Suprapubic skin (tissue), 4 donors: ENCODE results near the gene UTP14C. TPM values are rescaled to one million over a fixed set of nuclear protein-coding genes. Genes with fewer than 3 reads are reported as not detected.
"Not testable (repeated sequence)": the region's sequence is repeated elsewhere in the genome, so short reads cannot be mapped to it uniquely, and the experiment has no call there.

ENCODE experiments used
- DNase-seq, 2 donors: peaks; one replicate each; pipeline ENCODE4 v3.0.0-alpha.2; 2019; ENCODE audit warnings: low spot score in 2 of 2
- H3K27ac ChIP-seq: fragments of 200-600 bp; sonication (generic); one replicate; pipeline ENCODE4 v1.5.1; 2019
- H3K27me3 ChIP-seq: fragments of 200-600 bp; sonication (generic); one replicate; pipeline ENCODE4 v1.5.1; 2019
- H3K36me3 ChIP-seq: fragments of 200-600 bp; sonication (generic); one replicate; pipeline ENCODE4 v1.5.1; 2019
- H3K4me1 ChIP-seq: fragments of 200-600 bp; sonication (generic); one replicate; pipeline ENCODE4 v1.5.1; 2019
- H3K4me3 ChIP-seq: fragments of 200-600 bp; sonication (generic); one replicate; pipeline ENCODE4 v1.5.1; 2019; ENCODE audit warnings: mild to moderate bottlenecking
- H3K9me3 ChIP-seq: fragments of 200-600 bp; sonication (generic); one replicate; pipeline ENCODE4 v1.5.1; 2019
- EP300 ChIP-seq: sonication (generic); formaldehyde crosslinking; IDR thresholded peaks from one replicate; pipeline ENCODE4 v1.6.1; 2017; ENCODE audit warnings: antibody characterized with exemption
- POLR2A ChIP-seq, 2 donors: fragments of 450-650 bp; IDR thresholded peaks; one replicate each; pipeline ENCODE4 v1.6.1; 2017; ENCODE audit warnings: antibody characterized with exemption in 2 of 2, mild to moderate bottlenecking in 2 of 2, moderate library complexity in 2 of 2
- POLR2AphosphoS5 ChIP-seq, 3 donors: sonication (generic); formaldehyde crosslinking; IDR thresholded peaks; one replicate each; pipeline ENCODE4 v1.6.1; 2017; ENCODE audit warnings: antibody characterized with exemption in 3 of 3
- WGBS: methylation state at CpG from one replicate; pipeline ENCODE4 v1.1.5; 2018; 5-methylcytosine and 5-hydroxymethylcytosine counted together
- total RNA-seq, 4 donors: library from RNA; depleted of rRNA; stranded (reverse); fragments of >200 nt; gene quantifications; one replicate each; pipeline ENCODE4 v1.1.0, GENCODE V29; 2016
- TF ChIP-seq, protein P1 (sequence below), 2 donors: fragments of 200-600 bp in 1 of 2; fragments of 450-650 bp in 1 of 2; sonication (generic) in 1 of 2; IDR thresholded peaks; one replicate each; pipeline ENCODE4 v1.5.1; 2016 to 2019; ENCODE audit warnings: antibody characterized with exemption in 2 of 2, mild to moderate bottlenecking in 1 of 2, moderate library complexity in 1 of 2

Gene UTP14C
- total RNA-seq, 4 donors from 2014 or later: 8.7 to 13.6 (median 10.3) TPM

DNA sequence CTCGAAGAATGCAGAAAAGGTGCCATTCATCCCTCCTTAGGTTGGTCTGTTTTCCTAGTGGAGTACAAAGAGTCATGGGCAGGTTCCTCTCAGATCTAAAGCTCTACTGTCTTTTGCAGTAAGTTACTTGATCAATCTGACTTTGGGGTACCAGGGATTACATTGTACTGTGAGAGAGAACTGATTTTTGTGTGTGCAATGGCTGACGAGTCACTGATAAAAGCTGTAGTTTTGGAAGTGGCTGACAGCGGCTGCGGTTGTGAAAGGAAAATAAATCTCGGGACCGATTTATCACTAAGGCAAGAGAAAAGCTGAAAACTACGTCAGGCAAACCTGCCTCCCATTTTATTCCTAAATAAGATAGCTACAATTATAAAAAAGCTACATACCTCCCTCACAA, 26.9 kb downstream of the UTP14C start:
- no peak for TF ChIP-seq POLR2AphosphoS5 (IDR thresholded peaks at IDR 0.05)
- no peak for TF ChIP-seq POLR2A (IDR thresholded peaks at IDR 0.05)
- no peak for TF ChIP-seq EP300
- TF ChIP-seq, protein P1, sequence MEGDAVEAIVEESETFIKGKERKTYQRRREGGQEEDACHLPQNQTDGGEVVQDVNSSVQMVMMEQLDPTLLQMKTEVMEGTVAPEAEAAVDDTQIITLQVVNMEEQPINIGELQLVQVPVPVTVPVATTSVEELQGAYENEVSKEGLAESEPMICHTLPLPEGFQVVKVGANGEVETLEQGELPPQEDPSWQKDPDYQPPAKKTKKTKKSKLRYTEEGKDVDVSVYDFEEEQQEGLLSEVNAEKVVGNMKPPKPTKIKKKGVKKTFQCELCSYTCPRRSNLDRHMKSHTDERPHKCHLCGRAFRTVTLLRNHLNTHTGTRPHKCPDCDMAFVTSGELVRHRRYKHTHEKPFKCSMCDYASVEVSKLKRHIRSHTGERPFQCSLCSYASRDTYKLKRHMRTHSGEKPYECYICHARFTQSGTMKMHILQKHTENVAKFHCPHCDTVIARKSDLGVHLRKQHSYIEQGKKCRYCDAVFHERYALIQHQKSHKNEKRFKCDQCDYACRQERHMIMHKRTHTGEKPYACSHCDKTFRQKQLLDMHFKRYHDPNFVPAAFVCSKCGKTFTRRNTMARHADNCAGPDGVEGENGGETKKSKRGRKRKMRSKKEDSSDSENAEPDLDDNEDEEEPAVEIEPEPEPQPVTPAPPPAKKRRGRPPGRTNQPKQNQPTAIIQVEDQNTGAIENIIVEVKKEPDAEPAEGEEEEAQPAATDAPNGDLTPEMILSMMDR (IDR thresholded peaks at IDR 0.05): no peak
- Histone ChIP-seq H3K4me1 (no peaks in the 10 kb centered on the region), H3K9me3 (no peaks in the 10 kb centered on the region), H3K27me3 (no peaks in the 10 kb centered on the region), H3K4me3 (no peak overlapping the region), H3K36me3 (no peaks in the 10 kb centered on the region), H3K27ac (no peak overlapping the region)
- WGBS: 59% methylated on average over 7 of the region's 7 CpGs
- no peak for DNase-seq

GRCh38 chr13:52053460-52053859, 29.0 kb downstream of the UTP14C start:
- Histone ChIP-seq H3K27me3 (no peaks in the 10 kb centered on the region), H3K9me3 (no peaks in the 10 kb centered on the region), H3K4me1 (no peaks in the 10 kb centered on the region), H3K27ac (no peak overlapping the region), H3K36me3 (no peaks in the 10 kb centered on the region), H3K4me3 (no peak overlapping the region)
- 20% methylated on average over 4 of the region's 4 CpGs for WGBS
- TF ChIP-seq POLR2A (IDR thresholded peaks at IDR 0.05) (no peak), EP300 (no peak), POLR2AphosphoS5 (IDR thresholded peaks at IDR 0.05) (no peak)
- TF ChIP-seq, protein P1 (IDR thresholded peaks at IDR 0.05): no peak
- no peak for DNase-seq

- not testable (repeated sequence) for H3K9me3 ChIP-seq, H3K36me3 ChIP-seq, H3K4me1 ChIP-seq, H3K27me3 ChIP-seq, H3K27ac ChIP-seq, H3K4me3 ChIP-seq, DNase-seq
- 76% methylated on average over 3 of the region's 3 CpGs for WGBS
Observed at GRCh38 chr13:52061064-52061463, 36.6 kb downstream of the UTP14C start.

GRCh38 chr13:52061587-52061986, 37.1 kb downstream of the UTP14C start:
- no peaks in the 10 kb centered on the region for H3K9me3 ChIP-seq
- DNase-seq: no peak
- WGBS: 11% methylated on average over 3 of the region's 3 CpGs
- H3K4me3 ChIP-seq: no peak overlapping the region
- H3K36me3 ChIP-seq: no peaks in the 10 kb centered on the region
- no peak for TF ChIP-seq EP300
- no peak for TF ChIP-seq POLR2A (IDR thresholded peaks at IDR 0.05)
- TF ChIP-seq, protein P1 (IDR thresholded peaks at IDR 0.05): no peak
- no peak for TF ChIP-seq POLR2AphosphoS5 (IDR thresholded peaks at IDR 0.05)
- no peak overlapping the region for H3K27ac ChIP-seq
- no peaks in the 10 kb centered on the region for H3K4me1 ChIP-seq
- no peaks in the 10 kb centered on the region for H3K27me3 ChIP-seq

DNA sequence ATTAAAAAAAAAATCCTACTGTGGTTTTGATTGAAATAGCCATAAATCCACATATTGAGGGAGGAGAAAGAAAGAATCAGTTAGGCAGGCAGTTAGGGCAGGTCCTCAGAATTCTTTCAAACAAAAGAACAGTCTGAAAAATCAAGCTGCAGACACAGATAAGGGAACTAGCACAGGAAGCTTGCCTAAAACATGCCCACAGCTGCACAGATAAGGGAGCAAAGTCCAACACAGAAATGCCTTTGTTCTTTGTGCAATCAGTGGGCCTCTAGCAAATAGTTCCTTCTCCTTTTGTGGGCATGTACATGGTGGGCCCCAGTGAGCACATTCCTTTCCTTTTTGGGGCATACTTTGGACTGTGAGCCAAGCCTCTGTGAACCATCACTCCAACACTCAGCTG, 42.7 kb downstream of the UTP14C start:
- no peaks in the 10 kb centered on the region for H3K36me3 ChIP-seq
- DNase-seq: no peak
- no peak overlapping the region for H3K27ac ChIP-seq
- no peaks in the 10 kb centered on the region for H3K4me1 ChIP-seq
- TF ChIP-seq POLR2AphosphoS5 (IDR thresholded peaks at IDR 0.05): no peak
- TF ChIP-seq POLR2A (IDR thresholded peaks at IDR 0.05): no peak
- TF ChIP-seq, protein P1 (IDR thresholded peaks at IDR 0.05): no peak
- no peak for TF ChIP-seq EP300
- H3K9me3 ChIP-seq: peaks cover 13% of the 10 kb centered on the region
- no peaks in the 10 kb centered on the region for H3K27me3 ChIP-seq
- H3K4me3 ChIP-seq: no peak overlapping the region

DNA sequence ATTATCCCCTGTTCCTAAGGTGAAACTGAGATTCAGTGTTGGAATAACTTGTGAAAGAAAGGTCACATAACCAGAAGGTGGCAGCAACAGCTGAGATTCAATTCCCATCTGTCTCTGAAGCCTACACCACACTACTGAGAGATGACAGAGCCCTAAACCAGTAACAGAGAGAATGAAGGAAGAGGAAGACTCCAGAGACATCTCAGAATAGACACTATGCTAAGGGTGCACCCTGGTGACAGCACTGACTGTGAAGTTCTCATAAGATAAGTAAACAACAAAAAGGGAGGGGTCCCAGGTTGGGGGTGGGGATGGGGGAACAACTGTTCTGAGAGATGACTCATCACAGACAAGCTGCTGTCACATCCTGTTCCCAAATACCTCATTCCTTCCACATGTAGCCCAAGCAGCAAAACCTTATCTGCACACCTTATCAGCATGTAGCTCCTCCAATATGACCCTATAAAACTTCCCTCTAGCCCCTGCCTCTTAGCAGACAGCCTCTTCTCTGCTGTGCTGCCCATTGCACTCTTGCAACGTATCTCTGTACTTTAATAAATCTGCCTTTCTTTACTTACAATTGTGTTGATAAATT, 46.5 kb downstream of the UTP14C start:
- Histone ChIP-seq H3K4me3 (no peak overlapping the region), H3K27me3 (no peaks in the 10 kb centered on the region), H3K36me3 (no peaks in the 10 kb centered on the region), H3K4me1 (no peaks in the 10 kb centered on the region), H3K27ac (no peak overlapping the region), H3K9me3 (peaks cover 13% of the 10 kb centered on the region)
- DNase-seq: no peak
- WGBS: 91% methylated on average over 1 of the region's 1 CpG
- TF ChIP-seq EP300 (no peak), POLR2AphosphoS5 (IDR thresholded peaks at IDR 0.05) (no peak), POLR2A (IDR thresholded peaks at IDR 0.05) (no peak)
- TF ChIP-seq, protein P1 (IDR thresholded peaks at IDR 0.05): no peak
